ENCODE results near the gene SCFD1.

- TF ChIP-seq, protein P1, sequence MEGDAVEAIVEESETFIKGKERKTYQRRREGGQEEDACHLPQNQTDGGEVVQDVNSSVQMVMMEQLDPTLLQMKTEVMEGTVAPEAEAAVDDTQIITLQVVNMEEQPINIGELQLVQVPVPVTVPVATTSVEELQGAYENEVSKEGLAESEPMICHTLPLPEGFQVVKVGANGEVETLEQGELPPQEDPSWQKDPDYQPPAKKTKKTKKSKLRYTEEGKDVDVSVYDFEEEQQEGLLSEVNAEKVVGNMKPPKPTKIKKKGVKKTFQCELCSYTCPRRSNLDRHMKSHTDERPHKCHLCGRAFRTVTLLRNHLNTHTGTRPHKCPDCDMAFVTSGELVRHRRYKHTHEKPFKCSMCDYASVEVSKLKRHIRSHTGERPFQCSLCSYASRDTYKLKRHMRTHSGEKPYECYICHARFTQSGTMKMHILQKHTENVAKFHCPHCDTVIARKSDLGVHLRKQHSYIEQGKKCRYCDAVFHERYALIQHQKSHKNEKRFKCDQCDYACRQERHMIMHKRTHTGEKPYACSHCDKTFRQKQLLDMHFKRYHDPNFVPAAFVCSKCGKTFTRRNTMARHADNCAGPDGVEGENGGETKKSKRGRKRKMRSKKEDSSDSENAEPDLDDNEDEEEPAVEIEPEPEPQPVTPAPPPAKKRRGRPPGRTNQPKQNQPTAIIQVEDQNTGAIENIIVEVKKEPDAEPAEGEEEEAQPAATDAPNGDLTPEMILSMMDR (IDR thresholded peaks at IDR 0.05; ENCODE audit: low read depth, low read length, missing input control): no peak
- TF ChIP-seq EGR1 (IDR thresholded peaks at IDR 0.05; ENCODE audit: low read depth in 2 of 2) (no peak), TAF1 (conservative IDR thresholded peaks at IDR 0.05) (no peak), YY1 (IDR thresholded peaks at IDR 0.05) (no peak), JUND (IDR thresholded peaks at IDR 0.05) (no peak), RAD21 (IDR thresholded peaks at IDR 0.05) (no peak), ATF3 (IDR thresholded peaks at IDR 0.05) (no peak), GABPA (IDR thresholded peaks at IDR 0.05 in 1 of 2, conservative IDR thresholded peaks at IDR 0.05 in 1 of 2) (no peak), MAX (IDR thresholded peaks at IDR 0.05) (no peak)
- TF ChIP-seq, protein P2, sequence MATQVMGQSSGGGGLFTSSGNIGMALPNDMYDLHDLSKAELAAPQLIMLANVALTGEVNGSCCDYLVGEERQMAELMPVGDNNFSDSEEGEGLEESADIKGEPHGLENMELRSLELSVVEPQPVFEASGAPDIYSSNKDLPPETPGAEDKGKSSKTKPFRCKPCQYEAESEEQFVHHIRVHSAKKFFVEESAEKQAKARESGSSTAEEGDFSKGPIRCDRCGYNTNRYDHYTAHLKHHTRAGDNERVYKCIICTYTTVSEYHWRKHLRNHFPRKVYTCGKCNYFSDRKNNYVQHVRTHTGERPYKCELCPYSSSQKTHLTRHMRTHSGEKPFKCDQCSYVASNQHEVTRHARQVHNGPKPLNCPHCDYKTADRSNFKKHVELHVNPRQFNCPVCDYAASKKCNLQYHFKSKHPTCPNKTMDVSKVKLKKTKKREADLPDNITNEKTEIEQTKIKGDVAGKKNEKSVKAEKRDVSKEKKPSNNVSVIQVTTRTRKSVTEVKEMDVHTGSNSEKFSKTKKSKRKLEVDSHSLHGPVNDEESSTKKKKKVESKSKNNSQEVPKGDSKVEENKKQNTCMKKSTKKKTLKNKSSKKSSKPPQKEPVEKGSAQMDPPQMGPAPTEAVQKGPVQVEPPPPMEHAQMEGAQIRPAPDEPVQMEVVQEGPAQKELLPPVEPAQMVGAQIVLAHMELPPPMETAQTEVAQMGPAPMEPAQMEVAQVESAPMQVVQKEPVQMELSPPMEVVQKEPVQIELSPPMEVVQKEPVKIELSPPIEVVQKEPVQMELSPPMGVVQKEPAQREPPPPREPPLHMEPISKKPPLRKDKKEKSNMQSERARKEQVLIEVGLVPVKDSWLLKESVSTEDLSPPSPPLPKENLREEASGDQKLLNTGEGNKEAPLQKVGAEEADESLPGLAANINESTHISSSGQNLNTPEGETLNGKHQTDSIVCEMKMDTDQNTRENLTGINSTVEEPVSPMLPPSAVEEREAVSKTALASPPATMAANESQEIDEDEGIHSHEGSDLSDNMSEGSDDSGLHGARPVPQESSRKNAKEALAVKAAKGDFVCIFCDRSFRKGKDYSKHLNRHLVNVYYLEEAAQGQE (IDR thresholded peaks at IDR 0.05): no peak
- TF ChIP-seq, protein P3, sequence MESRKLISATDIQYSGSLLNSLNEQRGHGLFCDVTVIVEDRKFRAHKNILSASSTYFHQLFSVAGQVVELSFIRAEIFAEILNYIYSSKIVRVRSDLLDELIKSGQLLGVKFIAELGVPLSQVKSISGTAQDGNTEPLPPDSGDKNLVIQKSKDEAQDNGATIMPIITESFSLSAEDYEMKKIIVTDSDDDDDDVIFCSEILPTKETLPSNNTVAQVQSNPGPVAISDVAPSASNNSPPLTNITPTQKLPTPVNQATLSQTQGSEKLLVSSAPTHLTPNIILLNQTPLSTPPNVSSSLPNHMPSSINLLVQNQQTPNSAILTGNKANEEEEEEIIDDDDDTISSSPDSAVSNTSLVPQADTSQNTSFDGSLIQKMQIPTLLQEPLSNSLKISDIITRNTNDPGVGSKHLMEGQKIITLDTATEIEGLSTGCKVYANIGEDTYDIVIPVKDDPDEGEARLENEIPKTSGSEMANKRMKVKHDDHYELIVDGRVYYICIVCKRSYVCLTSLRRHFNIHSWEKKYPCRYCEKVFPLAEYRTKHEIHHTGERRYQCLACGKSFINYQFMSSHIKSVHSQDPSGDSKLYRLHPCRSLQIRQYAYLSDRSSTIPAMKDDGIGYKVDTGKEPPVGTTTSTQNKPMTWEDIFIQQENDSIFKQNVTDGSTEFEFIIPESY (IDR thresholded peaks at IDR 0.05): no peak
Measured at GRCh38 chr14:30751646-30752416, 129.7 kb downstream of the SCFD1 start.
